ENCODE data around the gene HYAL2.
"Not testable (repeated sequence)": the region's sequence is repeated elsewhere in the genome, so short reads cannot be mapped to it uniquely, and the experiment has no call there.

The HYAL2 gene

DNA sequence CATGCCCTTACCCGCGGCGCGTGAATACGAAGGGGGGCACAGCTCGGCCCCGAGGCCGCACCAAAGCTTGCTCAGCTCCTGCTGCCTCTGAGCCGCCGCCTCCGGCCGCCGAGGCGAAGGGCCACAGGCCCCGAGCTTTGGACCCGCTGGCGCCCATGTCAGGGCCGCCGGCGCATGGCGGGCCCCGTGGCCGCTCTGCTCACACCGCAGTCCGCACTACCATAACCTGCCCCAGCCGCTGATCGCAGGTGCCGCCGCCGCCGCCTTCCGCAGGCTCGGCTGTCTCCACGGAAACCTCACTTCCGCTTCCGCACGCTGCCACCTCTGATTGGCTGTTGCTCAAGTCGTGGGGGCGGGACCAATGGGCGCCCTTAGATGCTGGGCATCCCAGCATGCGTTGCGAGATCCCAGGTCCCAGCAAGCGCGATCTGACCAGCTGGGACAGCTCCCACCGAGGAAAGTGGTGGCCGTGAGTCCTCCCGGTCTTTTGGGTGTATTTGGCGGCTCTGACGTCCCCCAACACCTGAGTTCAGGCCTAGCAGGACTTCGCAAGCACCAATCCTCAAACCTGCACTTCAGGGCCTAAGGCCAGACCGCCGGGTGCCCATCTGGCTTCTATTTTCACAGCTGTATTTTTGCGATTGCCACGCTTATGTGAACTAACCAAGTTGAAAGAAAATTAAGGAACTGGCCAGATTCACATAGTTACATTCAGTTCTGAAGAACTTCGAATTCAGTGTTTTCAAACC, 5.6 kb upstream of the HYAL2 start, which contains the start of gene TUSC2:
TSS of gene TUSC2 (minus strand) at position 281 of the 749 bp plus-strand sequence. CDS start at position 157, 124 bp downstream.
- FAIRE-seq = peak; percentile 96

DNA sequence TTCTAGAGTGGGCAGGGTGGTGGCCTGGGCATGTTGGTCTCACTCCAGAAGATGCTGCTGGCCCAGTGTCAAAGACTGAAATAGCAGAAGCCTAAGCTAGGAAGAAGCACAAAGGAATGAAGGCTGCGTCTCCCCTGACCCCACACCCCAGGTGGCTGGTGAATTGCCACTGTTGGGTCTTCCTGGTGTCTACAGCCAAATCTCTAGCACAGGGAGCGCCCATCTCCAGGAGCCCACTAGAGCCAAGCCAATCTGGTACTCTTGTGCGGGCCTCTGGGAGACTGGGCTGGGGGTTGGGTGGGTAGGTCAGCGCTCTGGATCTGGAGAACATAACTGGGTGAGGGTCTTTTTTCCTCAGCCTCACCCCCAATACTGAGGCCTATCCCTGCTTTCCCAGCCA, 4.6 kb upstream of the HYAL2 start:
- FAIRE-seq = no peak

DNA sequence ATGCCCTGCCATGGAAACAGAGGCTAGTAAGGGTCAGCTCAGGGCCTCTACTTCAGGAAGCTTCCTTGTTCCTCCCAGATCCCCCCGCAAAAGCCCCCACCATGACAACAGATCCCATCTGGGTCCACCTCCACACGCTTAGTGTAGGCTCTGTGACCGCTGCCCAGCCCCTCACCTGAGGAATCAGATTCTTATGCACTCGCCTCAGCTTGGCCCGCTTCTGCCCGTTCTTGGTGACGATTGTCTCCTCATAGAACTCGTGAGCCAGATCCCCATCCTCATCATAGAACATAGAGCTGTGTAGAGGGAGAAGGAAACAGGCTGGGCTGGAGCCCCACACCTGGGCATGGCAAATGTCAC, 3.6 kb upstream of the HYAL2 start:
- FAIRE-seq = no peak

DNA sequence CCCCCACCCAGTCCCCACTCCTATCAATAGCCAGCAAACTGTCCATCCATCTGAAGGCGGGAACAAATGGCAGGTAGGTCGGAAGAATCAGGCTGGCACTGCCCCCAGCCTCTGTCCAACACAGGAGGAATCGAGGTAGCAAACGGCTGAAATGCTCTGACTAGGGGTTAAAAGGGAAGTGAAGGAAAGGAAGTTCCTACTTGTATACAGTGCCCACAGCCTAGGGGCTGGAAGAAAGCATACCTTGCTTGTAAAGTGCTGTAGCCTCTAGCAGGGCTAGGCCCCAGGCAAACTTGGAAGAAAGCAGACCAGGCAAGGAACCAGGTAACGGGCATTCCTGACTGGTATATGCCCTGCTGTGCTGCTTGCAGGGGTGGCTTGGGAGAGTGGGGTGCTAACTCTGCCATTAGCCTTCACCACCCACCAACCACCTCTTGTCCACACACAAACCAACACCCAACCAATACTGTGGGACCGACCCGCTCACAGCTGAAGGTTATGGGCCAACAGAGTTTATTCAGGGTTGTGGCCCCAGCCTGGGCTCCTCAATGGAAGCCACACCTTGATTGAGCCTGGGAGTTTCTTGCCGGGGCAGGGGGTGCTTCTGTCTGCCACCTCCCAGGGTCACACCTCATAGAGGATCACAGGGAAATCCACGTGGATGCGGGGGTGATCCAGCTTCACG, 3.1 kb upstream of the HYAL2 start:
- FAIRE-seq = no peak

DNA sequence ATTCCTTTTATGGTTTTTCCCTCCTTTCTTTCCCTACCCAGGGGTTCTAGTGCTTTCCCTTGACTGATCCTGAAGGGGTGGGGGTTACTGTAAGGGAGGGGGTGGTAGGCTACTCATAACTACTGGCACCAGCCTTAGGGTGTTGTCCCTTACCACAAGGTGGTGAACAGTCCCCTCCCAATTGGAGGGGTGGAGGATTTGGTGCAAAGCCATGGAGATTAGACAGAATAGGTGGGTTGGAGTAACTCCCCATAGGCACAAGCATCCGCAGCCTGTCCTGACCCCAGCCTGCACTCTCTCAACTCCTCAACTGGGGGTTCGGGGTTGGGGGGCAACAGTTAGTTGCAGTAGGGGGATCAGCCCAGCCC, 2.6 kb upstream of the HYAL2 start:
- no peak for FAIRE-seq

DNA sequence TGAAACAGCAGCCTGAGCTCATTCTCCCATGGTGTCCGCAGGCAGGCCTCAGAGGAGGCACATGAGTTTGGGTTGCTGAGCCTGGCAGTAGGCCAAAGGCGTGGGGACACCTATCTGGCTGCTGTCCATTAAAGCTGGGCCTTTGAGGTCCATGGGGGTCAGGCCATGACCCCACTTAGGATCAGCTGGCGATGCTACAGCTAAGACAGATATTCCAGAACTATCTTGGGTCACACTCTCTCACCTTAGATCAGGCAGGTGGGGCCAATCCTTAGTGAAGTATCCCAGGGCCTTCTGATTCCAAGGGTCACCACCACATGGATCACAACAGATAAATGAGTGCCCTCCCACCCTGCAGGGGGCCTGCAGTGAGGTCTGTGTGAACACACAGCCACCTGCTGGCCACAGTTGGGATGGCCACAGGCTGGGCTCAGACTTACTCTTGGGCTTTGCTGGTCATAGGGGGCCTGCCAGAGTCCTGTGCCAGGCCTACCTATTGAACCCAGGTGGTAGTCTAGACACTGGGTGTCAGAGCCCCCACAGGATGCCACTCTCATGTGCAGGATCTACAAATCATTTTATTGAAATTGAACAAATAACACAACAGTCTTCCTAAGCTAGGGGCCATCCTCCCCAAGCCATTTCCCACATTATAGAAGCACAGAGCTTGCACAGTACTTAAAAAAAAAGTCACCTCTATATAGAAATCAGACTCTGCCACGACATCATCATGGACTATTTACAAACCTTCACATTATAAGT, 2.0 kb upstream of the HYAL2 start:
- no peak for FAIRE-seq

DNA sequence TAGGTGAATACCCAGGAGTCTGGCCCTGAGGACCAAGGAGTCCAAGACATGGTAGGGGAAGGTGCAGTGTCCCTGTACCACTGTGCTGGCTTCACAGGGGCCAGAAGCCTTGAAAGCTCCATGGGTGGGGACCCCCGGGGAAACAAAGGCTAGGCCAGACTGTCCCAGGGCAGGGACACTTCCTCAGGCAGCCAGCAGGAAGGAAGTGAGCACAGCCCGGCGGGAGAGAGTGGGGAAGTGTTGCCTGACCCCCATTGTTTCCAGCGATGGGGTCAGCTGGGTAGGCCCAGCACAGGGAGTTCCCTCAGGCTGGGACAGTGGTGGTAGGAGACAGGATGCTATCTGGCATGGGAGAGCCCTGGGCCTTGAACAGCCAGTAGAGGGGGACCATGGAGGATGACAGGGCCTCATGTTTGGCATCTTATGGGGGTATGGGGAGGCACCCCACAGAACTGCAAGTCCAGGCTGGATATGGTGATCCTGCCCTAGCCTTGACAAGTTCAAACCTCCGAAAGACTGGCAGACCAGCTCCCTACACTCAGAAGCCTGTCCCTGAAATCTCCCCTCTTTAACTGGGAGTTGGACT, 1.2 kb upstream of the HYAL2 start:
- FAIRE-seq = no peak

DNA sequence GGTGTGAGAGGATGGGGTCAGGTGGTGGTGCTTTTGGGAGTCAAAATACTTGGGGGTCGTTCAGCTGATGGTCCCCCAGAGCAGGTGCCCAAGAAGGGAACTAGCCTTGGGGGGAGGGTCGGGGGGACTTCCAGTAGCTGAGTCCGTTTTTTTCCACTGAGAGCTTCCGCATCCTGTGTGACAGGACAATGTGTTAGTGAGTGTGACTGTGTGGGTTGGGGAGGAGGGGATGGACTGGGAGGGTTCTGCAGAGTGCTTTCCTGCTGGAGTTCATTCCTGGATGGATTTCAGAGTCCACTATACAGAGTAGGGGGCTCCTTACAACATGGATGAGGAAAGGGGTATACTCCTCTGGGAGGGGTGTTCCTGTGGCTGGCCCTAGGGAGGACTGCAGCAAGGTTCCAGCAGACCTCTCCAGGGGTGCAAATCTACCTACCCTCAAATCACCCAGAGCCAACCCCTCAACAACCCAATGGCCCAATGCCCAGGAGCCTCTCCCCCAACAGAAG, 601 bp upstream of the HYAL2 start:
- FAIRE-seq = no peak

DNA sequence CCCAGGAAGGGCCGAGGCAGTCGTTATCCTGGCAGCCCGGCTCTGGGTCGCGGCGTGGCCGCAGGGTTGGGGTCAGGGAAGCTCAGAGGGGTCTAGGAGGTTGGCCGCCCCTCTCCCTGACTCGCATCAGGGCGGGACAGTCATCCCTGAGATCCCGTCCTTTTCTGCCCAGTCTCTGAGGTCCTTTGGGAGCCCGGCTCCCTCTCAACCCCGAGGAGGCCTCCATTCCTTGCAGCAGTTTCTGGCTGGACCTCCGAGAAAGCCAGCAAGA, 495 bp downstream of the HYAL2 start:
- FAIRE-seq = no peak

DNA sequence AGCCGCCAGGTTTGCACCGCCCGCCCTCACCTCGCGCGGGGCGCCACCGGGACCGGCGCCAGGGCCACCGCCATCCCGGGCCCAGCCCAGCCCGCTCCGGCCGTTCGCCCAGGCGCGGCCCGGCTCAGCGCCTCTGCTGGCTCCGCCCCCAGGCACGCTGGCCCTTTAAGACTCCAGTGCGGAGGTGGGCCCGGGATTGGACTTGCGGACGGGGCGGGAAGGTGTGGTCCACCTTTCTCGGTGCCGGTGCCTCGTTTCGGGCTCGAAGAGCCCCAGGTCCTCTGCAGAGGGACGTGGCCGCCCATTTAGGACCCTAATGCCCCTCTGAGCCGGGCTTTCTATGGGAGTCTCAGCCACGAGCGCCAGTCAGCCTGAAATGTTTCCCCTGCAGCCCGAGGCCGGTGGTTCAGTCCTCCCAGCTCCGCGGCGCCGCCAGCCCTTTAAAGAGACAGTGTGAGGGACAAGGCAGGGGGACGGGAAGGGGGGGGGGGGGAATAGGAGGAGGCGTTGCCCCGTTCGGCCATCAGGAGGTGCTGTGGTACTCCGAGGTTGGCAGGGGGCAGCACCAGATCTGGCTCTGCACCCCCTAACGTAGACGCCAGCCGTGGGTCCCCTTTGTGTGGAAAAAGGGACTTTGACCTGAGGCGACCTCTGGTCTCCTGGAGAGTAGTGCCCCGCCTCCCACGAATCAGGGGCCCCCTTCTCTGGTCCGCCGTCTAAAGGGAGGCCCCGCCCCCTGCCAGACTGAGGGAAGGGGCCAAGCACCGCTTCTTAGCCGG, 1.0 kb downstream of the HYAL2 start:
- FAIRE-seq = no peak

DNA sequence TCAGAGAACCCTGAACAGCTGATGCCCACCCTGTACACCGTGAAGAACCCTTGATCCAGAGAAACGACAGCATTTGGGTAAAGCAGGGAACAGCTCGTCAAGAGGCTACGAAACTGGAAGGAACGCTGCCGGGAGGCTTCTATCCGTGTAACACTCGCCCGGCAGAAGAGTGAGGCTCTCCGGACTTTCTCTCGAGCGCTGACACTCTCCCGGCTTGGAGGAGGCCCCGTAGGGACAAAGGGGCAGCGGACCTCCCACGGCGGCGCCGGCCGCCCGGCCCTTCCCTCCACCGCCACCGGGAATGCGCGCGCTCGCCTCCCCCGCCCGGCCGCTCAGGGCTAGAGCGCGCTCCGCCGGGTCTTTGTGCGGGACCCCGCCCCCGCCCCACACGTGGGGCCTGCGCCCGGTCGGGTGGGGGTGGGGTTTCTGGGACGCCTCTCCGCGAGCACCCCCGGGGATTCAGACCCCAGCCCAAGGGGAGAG, 1.7 kb downstream of the HYAL2 start:
- no peak for FAIRE-seq

DNA sequence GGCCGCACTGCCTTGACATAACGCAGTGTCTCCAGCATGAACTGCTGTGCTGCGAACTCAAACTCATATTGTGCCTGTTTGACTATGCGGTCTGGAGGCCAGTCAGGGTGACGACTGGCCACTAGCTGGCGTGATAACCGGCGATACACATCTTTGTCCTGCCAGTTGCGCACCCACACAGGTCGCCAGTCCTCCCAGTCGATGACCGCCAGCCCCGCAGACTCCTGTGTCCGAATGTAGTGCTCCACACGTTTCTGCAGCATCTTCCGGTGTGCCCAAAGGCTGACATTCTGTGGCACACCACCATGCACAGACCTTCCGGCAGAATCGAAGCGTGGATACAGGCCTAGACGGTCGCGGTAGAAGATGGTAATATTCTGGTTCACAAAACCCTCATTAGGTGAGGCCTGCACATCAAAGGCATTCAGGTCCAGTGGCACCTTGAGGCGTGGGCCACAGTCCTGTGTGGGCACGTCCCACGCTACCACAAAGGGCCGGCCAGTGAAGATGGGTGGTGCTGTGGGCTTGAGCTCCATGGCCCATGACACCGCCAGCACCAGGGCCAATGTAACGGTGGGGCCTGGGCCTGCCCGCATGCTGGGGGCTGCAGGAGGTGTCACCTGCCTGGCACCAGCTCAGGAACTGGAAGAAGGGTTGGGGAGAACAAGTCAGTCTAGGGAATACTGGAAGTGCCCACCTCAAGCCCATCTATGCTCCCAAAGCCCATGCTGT, 2.5 kb downstream of the HYAL2 start:
- FAIRE-seq = no peak

DNA sequence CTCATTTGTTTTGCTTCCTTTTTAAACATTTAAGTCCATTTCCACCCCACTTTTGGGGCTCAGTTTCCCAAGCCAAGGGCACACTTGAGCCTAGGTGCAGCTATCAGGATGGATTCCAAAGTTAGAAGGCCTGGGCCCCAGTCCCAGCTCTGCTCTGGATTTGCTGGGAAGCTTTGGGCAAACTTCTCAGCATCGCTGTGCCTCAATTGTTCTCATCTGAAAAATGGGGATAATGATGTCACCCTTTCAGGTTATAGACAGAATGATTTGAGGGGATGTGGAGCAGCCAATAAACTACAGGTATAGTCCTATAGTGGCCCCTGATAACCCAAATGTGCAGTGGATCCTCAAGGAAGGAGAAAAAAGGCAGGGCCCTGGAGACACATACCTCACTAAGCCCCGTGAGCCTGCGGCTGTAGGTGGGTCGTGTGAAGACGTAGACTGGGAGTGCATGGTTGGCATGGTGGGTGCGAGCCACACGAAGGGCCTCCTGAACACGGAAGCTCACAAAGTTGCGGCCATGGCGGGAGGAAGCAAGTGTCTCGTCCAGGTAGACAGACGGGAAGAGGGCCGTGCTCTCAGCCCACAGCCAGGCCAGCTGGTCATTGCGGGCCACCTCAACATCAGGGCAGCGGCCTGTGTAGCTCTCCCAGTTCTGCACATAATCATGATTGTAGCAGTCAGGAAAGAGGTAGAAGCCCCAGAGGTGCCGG, 3.2 kb downstream of the HYAL2 start:
- FAIRE-seq = no peak

DNA sequence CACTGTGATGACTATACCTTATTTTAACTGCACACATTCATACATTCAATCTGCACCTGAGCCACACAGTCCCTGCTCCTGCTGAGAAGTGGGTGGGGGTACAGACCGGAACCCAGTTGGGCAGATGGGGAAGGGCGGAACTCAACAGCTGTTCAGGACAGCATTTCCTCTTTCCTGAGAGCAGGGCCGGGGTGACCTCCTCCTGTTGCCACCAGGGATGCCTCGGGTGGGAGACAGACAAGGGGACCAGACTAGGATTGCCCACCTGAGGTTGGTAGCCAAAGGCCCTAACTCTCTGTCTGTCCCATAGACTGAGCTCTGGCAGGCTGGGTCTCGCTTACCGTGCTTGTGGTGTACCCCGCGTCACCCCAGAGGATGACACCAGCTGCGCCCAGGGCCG, 3.9 kb downstream of the HYAL2 start:
- FAIRE-seq = no peak

DNA sequence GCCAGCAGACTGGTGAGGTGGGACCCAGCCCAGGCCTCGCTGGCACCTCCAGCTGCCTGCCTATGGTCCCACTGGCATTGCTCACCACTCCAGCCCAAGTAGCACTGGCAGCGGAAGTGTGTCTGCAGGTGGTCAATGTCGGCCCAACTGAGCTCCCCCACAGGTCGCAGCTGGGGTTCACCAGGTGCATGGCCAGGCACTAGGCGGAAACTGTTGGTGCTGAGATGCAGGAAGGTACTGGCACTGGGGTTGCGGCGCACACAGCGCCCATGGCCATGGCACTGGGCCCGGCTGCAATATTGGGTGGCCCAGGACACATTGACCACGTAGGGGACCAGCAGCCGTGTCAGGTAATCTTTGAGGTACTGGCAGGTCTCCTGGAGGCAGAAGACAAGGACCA, 4.4 kb downstream of the HYAL2 start:
- FAIRE-seq = no peak

DNA sequence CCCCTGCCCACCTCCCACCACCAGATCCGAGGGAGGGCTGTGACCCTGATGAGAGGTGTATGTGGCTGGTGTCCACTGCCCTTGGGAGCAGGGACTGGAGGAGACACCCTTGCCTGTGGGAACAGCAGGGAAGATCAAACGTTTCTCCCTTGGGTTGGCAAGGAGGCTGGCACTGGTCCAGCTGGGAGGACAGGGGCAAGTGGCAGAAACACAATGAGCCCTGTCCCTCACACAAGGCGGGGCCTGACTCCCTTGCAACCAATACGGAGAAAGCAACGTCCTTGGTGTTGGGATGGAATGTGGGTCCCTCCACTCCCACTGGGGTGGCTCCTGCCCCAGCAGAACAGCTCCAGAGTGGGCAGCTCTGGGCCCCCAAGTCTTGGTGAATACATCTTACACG, 5.2 kb downstream of the HYAL2 start:
- no peak for FAIRE-seq

DNA sequence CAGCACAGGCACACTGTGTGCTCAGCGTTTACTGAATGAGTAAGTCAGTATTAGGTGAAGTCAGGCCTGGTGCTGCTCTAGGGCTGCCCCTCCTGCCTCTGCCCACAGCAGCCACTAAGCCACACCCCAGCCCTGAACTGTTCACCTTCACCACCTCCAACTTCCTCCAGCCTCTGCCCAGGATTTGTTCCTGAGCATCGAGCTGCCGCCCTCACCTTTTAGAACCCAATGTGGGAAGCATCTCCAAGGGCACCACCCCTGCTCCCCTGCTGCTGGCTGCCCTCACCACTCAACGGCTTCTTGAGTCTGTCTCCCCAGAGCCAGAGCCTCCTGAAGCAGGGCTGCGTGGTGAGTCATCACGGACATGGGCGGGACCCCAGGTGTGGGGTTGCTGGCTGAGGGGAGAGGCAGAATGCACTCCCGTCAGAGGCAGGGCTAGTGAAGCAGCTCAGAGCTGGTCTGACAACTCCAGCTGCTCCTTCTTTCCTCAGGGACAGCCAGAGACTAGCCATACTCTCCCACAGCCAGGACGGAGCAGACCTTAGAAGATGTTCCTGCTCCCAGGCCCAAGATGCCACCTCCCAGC, 5.8 kb downstream of the HYAL2 start:
- no peak for FAIRE-seq

DNA sequence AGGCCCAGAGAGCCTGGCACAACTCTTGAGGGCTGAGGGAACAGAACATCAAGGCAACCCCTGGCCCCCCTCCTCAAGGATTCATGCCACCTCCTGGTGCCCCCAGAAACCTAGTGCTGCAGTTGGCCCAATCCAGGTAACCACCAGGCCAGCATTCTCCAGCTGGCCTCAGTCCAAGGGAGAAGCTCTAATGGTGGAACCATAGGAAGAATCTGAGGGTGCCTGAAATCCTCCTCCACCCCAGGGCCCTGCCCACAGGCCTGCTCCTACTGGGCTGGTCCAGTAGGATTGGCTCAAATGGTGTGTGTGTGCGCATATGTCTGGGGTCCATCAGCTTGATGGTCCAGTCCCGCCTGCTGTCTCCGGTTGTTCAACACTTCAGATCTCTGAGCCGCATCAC, 7.7 kb downstream of the HYAL2 start:
- no peak for FAIRE-seq

DNA sequence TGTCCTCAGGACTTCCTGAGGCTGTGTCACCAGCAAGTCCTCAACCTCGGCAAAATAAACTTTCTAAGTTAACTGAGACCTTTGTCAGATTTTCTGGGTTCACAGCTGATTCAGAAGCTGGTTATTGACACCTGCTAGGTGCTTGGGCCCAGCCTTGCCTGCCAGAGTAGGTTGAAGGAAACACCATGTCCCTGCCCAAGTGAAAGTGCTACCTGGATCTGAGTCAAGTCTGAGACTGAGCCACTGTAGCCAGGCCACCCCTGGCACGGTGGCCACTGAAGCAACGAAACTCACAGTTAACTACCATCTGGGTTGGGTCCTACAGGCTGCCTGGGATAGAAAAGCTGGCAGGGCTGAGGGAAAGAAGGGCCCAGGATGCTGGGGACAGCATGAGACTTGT, 8.2 kb downstream of the HYAL2 start:
- FAIRE-seq = no peak

DNA sequence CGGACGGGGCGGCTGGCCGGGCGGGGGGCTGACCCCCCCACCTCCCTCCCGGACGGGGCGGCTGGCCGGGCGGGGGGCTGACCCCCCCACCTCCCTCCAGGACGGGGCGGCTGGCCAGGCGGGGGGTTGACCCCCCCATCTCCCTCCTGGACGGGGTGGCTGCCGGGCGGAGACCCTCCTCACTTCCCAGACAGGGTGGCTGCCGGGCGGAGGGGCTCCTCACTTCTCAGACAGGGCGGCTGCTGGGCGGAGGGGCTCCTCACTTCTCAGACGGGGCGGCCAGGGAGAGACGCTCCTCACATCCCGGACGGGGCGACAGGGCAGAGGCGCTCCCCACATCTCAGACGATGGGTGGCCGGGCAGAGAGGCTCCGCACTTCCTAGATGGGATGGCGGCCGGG, 10.5 kb downstream of the HYAL2 start:
- not testable (repeated sequence) for FAIRE-seq

DNA sequence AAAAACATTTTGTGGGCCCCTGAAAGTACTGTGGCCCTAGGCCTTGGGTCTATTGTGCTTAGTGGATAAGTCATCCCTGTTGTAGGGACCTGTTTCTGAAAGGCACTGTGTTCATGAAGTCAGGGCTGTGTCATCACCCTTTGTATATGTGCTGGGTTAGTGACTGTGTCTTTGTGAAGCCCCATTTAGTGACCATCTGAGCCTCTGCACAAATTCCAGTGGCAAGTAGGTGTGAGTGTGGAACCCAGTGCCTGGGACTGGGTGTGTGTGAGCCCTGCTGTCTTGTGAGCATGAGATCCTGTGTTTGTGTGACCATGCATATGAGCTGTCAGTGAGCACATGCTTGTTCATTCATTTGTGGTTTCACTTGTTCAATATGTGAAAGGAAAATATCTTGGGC, 17.9 kb downstream of the HYAL2 start:
- no peak for FAIRE-seq
